Ishikawa (cell line): ENCODE measurements around the gene CHN1.

Experiments
- CEBPB ChIP-seq: IDR thresholded peaks from 2 replicates; pipeline ENCODE4 v1.6.1; 2012
- CREB1 ChIP-seq: IDR thresholded peaks from 2 replicates; pipeline ENCODE4 v1.6.1; 2012; ENCODE audit warnings: low read depth
- EGR1 ChIP-seq: IDR thresholded peaks from 2 replicates; pipeline ENCODE4 v1.6.1; 2012
- EP300 ChIP-seq: IDR thresholded peaks from 2 replicates; pipeline ENCODE4 v1.6.1; 2012; ENCODE audit warnings: borderline replicate concordance
- FOXM1 ChIP-seq: IDR thresholded peaks from 2 replicates; pipeline ENCODE4 v1.6.1; 2012; ENCODE audit warnings: low read depth, borderline replicate concordance
- MAX ChIP-seq: IDR thresholded peaks from 2 replicates; pipeline ENCODE4 v1.6.1; 2012
- NFIC ChIP-seq: IDR thresholded peaks from 2 replicates; pipeline ENCODE4 v1.6.1; 2012
- RAD21 ChIP-seq: IDR thresholded peaks from 2 replicates; pipeline ENCODE4 v1.6.1; 2012; ENCODE audit warnings: low read depth
- REST ChIP-seq: IDR thresholded peaks from 2 replicates; pipeline ENCODE4 v1.6.1; 2012; ENCODE audit warnings: low read depth, mild to moderate bottlenecking
- TAF1 ChIP-seq: IDR thresholded peaks from 2 replicates; pipeline ENCODE4 v1.6.1; 2012; ENCODE audit warnings: low read depth, mild to moderate bottlenecking
- TCF12 ChIP-seq: IDR thresholded peaks from 2 replicates; pipeline ENCODE4 v1.6.1; 2012; ENCODE audit warnings: low read depth
- TEAD4 ChIP-seq: IDR thresholded peaks from 2 replicates; pipeline ENCODE4 v1.6.1; 2012
- USF1 ChIP-seq: IDR thresholded peaks from 2 replicates; pipeline ENCODE4 v1.6.1; 2012
- YY1 ChIP-seq: IDR thresholded peaks from 2 replicates; pipeline ENCODE4 v1.6.1; 2012; ENCODE audit warnings: low read depth
- ZBTB7A ChIP-seq: IDR thresholded peaks from 2 replicates; pipeline ENCODE4 v1.6.1; 2012; ENCODE audit warnings: low read depth

Gene CHN1

DNA sequence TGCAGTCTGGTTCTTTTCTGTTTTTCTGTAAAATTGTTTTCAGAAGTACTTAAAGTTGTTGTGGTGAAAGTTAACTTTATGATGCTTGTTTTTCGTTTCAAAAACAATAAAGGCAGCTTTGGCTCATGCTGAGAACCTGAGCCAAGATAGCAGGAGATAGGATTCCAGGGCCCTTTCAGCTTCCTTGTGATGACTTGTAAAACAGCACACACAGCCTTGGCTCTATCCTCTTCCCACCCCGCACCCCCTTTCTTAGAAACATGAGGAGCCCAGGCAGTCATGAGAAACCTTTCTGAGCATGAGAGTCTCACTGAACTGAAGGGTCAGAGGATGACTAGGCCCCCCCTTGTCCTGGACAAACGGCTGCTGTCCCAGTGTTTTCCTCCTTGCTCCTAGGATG lies 228.5 kb downstream of the CHN1 start:
- no peak for TF ChIP-seq TCF12
- no peak for TF ChIP-seq FOXM1
- TF ChIP-seq ZBTB7A: no peak
- no peak for TF ChIP-seq YY1
- no peak for TF ChIP-seq EGR1
- TF ChIP-seq TEAD4: no peak

DNA sequence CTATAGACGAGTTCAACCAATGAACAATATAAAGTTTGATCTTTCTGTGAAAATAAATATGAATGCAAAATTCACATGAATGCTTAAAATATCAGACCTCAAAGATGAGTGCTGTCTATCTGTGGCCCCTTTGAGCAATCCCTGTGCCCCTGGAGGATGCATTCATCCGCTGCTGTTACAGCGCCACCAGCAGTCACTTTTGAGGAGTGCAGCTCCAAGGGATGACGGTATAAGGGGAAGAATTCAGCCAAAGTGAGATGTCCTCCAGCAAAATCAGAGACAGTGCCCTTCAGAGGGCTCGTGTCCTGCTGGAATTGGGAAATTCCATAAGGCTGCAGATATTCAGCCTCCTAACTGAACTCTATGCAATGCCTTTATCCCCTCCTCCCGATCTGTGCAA lies 229.0 kb downstream of the CHN1 start:
- TF ChIP-seq RAD21 (no peak), CEBPB (no peak), YY1 (no peak), USF1 (no peak), ZBTB7A (no peak), EGR1 (no peak), TAF1 (no peak), NFIC (no peak), TEAD4 (no peak), CREB1 (no peak)

- TF ChIP-seq TCF12 (no peak), ZBTB7A (no peak), REST (no peak), TEAD4 (no peak), MAX (no peak), FOXM1 (no peak), RAD21 (no peak), YY1 (no peak), CEBPB (no peak), TAF1 (no peak), USF1 (no peak), EGR1 (no peak), NFIC (no peak), EP300 (no peak), CREB1 (no peak)
Observed at GRCh38 chr2:174775571-174775980, 229.6 kb downstream of the CHN1 start.

GRCh38 chr2:174774886-174775285 lies 230.3 kb downstream of the CHN1 start:
- no peak for TF ChIP-seq EGR1
- TF ChIP-seq USF1: no peak
- TF ChIP-seq MAX: no peak
- no peak for TF ChIP-seq REST
- no peak for TF ChIP-seq EP300
- TF ChIP-seq CEBPB: no peak
- TF ChIP-seq FOXM1: no peak
- TF ChIP-seq CREB1: no peak
- no peak for TF ChIP-seq TAF1
- no peak for TF ChIP-seq ZBTB7A
- no peak for TF ChIP-seq TCF12

- TF ChIP-seq NFIC: no peak
Observed at GRCh38 chr2:174773215-174773614, 232.0 kb downstream of the CHN1 start.

DNA sequence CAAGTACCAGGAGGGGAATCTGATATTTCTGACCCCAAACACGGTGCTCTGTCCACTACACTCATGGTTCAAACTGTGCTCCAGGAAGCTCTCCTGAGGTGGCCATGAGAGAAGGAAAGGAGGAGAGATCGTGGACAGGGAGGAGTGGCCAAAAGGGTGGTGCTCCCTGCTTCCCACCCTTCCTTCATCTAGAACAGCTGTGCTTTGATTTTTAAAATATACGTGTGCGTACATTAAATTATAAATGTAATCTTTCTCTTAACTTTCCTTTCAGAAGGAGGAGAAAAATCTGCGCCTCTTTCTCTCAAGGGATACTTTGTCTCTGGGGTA lies 232.7 kb downstream of the CHN1 start:
- TF ChIP-seq RAD21 (no peak), CEBPB (no peak), USF1 (no peak), CREB1 (no peak)
